Measurements from ENCODE around the gene MAP3K5.
"Not testable (repeated sequence)": the region's sequence is repeated elsewhere in the genome, so short reads cannot be mapped to it uniquely, and the experiment has no call there.

The MAP3K5 gene

GRCh38 chr6:136726837-136727557 is 65.3 kb downstream of the MAP3K5 start:
- in situ Hi-C loops (cut with HindIII; ENCODE audit: low sequenced_read_pairs) = no loop called here

- in situ Hi-C loops (cut with HindIII; ENCODE audit: low sequenced_read_pairs) = no loop called here
Observed at GRCh38 chr6:136725124-136725523, 67.2 kb downstream of the MAP3K5 start.

- in situ Hi-C loops (cut with HindIII; ENCODE audit: low sequenced_read_pairs) = no loop called here
Observed at GRCh38 chr6:136723780-136724179, 68.5 kb downstream of the MAP3K5 start.

GRCh38 chr6:136721467-136721866 is 70.8 kb downstream of the MAP3K5 start:
- in situ Hi-C loops (cut with HindIII; ENCODE audit: low sequenced_read_pairs) = no loop called here

- in situ Hi-C loops (cut with HindIII; ENCODE audit: low sequenced_read_pairs) = no loop called here
Observed at GRCh38 chr6:136720045-136720770, 72.1 kb downstream of the MAP3K5 start.

GRCh38 chr6:136719280-136720044 is 72.8 kb downstream of the MAP3K5 start:
- in situ Hi-C loops (cut with HindIII; ENCODE audit: low sequenced_read_pairs) = no loop called here

GRCh38 chr6:136718476-136718875 is 73.8 kb downstream of the MAP3K5 start:
- in situ Hi-C loops (cut with HindIII; ENCODE audit: low sequenced_read_pairs) = no loop called here

GRCh38 chr6:136717716-136717990 is 74.6 kb downstream of the MAP3K5 start:
- in situ Hi-C loops (cut with HindIII; ENCODE audit: low sequenced_read_pairs) = no loop called here

- in situ Hi-C loops (cut with HindIII; ENCODE audit: low sequenced_read_pairs) = no loop called here
Observed at GRCh38 chr6:136716917-136717715, 75.2 kb downstream of the MAP3K5 start.

- in situ Hi-C loops (cut with HindIII; ENCODE audit: low sequenced_read_pairs) = not testable (repeated sequence)
Observed at GRCh38 chr6:136712642-136713041, 79.6 kb downstream of the MAP3K5 start.

GRCh38 chr6:136711644-136712043 is 80.6 kb downstream of the MAP3K5 start:
- in situ Hi-C loops (cut with HindIII; ENCODE audit: low sequenced_read_pairs) = no loop called here

GRCh38 chr6:136710877-136711552 is 81.3 kb downstream of the MAP3K5 start:
- in situ Hi-C loops (cut with HindIII; ENCODE audit: low sequenced_read_pairs) = no loop called here

- in situ Hi-C loops (cut with HindIII; ENCODE audit: low sequenced_read_pairs) = no loop called here
Observed at GRCh38 chr6:136709429-136709828, 82.8 kb downstream of the MAP3K5 start.

GRCh38 chr6:136706430-136706829 is 85.8 kb downstream of the MAP3K5 start:
- in situ Hi-C loops (cut with HindIII; ENCODE audit: low sequenced_read_pairs) = no loop called here

- in situ Hi-C loops (cut with HindIII; ENCODE audit: low sequenced_read_pairs) = no loop called here
Observed at GRCh38 chr6:136703331-136703865, 88.9 kb downstream of the MAP3K5 start.

- in situ Hi-C loops (cut with HindIII; ENCODE audit: low sequenced_read_pairs) = no loop called here
Observed at GRCh38 chr6:136701045-136701444, 91.2 kb downstream of the MAP3K5 start.

GRCh38 chr6:136699358-136699757 is 92.9 kb downstream of the MAP3K5 start:
- in situ Hi-C loops (cut with HindIII; ENCODE audit: low sequenced_read_pairs) = no loop called here

GRCh38 chr6:136696783-136697364 is 95.4 kb downstream of the MAP3K5 start:
- in situ Hi-C loops (cut with HindIII; ENCODE audit: low sequenced_read_pairs) = no loop called here

GRCh38 chr6:136696238-136696637 is 96.0 kb downstream of the MAP3K5 start:
- in situ Hi-C loops (cut with HindIII; ENCODE audit: low sequenced_read_pairs) = no loop called here

GRCh38 chr6:136695412-136695811 is 96.9 kb downstream of the MAP3K5 start:
- in situ Hi-C loops (cut with HindIII; ENCODE audit: low sequenced_read_pairs) = no loop called here

All from DLD1 (cell line).